Thymus (tissue), 11 donors: ENCODE measurements around the gene FAM114A1. TPM values are rescaled to one million over a fixed set of nuclear protein-coding genes. Genes with fewer than 3 reads are reported as not detected.

ENCODE experiments used
- DNase-seq, 9 donors: peaks; one replicate each; pipeline ENCODE4 v3.0.0-alpha.2; 2013; ENCODE audit warnings: low spot score in 9 of 9, low read depth in 6 of 9, missing footprints in 1 of 9
- H3K27ac ChIP-seq, 2 donors: one replicate each; pipeline ENCODE4 v1.5.1; 2013; ENCODE audit warnings: control low read depth in 1 of 2, low read depth in 1 of 2, low read length in 1 of 2, mild to moderate bottlenecking in 1 of 2, moderate library complexity in 1 of 2
- H3K27me3 ChIP-seq, 2 donors: one replicate each; pipeline ENCODE4 v1.5.1; 2013; ENCODE audit warnings: low read length in 1 of 2; ENCODE audit not compliant: control insufficient read depth in 2 of 2, insufficient read depth in 1 of 2
- H3K36me3 ChIP-seq, 2 donors: one replicate each; pipeline ENCODE4 v1.5.1; 2013; ENCODE audit warnings: low read length in 1 of 2, mild to moderate bottlenecking in 1 of 2, moderate library complexity in 1 of 2; ENCODE audit not compliant: control insufficient read depth in 2 of 2, insufficient read depth in 2 of 2
- H3K4me1 ChIP-seq, 2 donors: one replicate each; pipeline ENCODE4 v1.5.1; 2013; ENCODE audit warnings: low read length in 2 of 2; ENCODE audit not compliant: control insufficient read depth in 2 of 2, insufficient read depth in 2 of 2
- H3K4me3 ChIP-seq, 2 donors: one replicate each; pipeline ENCODE4 v1.5.1; 2013; ENCODE audit warnings: low read length in 2 of 2, control low read depth in 1 of 2, mild to moderate bottlenecking in 1 of 2
- H3K9me3 ChIP-seq, 2 donors: one replicate each; pipeline ENCODE4 v1.5.1; 2013; ENCODE audit warnings: low read length in 1 of 2, mild to moderate bottlenecking in 1 of 2; ENCODE audit not compliant: control insufficient read depth in 2 of 2, insufficient read depth in 1 of 2
- WGBS: extraction: QIAGEN DNeasy Blood & Tissue Kit; methylation state at CpG from one replicate; pipeline ENCODE4 v1.1.7; 2013; 5-methylcytosine and 5-hydroxymethylcytosine counted together
- polyA plus RNA-seq: library from polyadenylated mRNA; stranded (reverse); fragments of 200-250 nt; gene quantifications from one replicate; pipeline ENCODE4 v1.2.3, GENCODE V29; 2013
- total RNA-seq: library from RNA; stranded (reverse); fragments of 120-200 nt; gene quantifications from one replicate; pipeline ENCODE4 v1.2.4, GENCODE V29; 2013
- donor health status: healthy.

The FAM114A1 gene
- total and polyA plus RNA-seq, 2 donors, result 5.9 to 7.3 TPM

DNA sequence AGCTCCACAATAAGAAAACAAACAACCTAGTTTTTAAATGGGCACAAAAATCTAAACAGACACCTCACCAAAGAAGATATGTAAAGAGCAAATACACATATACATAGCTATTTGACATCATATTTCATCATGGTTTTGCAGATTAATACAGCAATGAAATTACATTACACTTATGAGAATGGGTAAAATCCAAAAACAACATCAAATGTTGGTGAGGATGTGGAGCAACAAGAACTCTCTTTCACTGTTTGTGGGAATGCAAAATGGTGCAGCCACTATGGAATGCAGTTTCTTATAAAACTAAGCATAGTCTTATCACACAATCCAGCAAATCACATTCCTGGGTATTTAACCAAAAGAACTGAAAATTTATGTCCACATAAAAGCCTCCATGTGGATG lies 36.0 kb upstream of the FAM114A1 start:
- Histone ChIP-seq H3K27me3 (no peaks in the 10 kb centered on the region), H3K9me3 (peaks cover 0 to 3% of the 10 kb centered on the region in 2 donors), H3K36me3 (no peaks in the 10 kb centered on the region), H3K4me1 (no peaks in the 10 kb centered on the region), H3K4me3 (no peak overlapping the region), H3K27ac (no peak overlapping the region)
- no peak for DNase-seq

DNA sequence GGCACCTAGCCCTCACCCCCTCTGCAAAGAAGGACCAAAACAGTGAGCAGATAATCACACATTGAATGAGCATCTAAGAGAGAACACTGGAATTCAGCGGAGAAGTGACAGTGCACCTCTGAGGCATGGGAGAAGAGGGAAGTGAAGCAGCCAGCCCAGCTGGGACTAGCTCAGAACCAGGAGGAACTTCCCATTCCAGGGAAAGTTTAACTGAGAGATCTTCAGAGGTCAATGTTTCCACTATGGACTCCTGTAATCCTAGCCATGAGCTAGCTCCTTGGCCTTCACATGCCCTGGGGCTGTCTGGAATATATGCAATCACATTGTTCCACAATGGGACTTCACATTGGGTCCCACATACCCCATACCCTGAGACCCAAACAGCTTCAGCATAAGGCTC lies 35.4 kb upstream of the FAM114A1 start:
- no peak overlapping the region for H3K27ac ChIP-seq
- no peaks in the 10 kb centered on the region for H3K4me1 ChIP-seq
- no peak overlapping the region for H3K4me3 ChIP-seq
- no peaks in the 10 kb centered on the region for H3K36me3 ChIP-seq
- no peaks in the 10 kb centered on the region for H3K27me3 ChIP-seq
- H3K9me3 ChIP-seq, result peaks cover 0 to 3% of the 10 kb centered on the region in 2 donors
- 98% methylated on average over 1 of the region's 1 CpG for WGBS
- DNase-seq, result no peak

DNA sequence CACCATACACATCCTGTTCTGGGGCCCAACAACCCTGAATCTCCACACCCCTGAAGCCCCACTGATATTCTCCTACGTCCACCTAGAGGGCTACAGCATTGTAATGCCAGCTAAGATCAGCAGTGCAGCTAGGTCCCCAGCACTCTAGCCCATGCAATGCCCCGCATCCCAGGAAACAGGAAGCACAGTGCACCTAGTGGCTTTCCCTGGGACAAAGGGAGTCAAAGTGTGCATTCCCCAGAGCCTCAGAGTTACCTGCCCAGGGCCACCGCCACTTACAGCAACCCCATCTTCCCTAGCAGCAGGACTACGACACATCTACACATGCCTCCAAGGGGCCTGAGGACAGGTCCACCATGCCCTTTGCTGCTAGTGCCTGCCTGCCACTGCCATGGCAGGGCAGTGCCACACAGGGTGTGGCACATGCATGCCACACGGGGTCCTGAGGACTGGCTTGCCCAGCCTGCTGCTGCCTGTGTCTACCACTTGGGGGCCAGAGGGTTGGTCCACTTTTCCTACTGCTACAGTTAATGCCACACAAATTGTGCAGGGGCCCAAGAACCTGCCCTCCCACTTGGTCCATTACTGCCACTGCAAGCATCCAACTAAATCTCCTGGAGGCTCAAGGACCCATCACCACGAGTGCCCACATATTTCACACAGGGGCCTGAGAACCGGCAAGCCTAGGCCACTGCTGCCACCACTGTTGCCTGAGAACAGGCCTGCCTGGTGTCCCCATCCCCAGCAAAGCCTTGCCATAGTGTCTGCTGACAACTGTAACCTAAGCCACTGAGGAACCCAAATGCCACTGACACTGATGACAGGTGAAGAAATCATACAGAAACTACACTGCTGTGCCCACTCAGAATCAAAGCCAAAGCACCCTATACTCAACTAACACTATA lies 34.7 kb upstream of the FAM114A1 start:
- H3K27ac ChIP-seq, result no peak overlapping the region
- no peaks in the 10 kb centered on the region for H3K4me1 ChIP-seq
- H3K9me3 ChIP-seq, result peaks cover 0 to 3% of the 10 kb centered on the region in 2 donors
- H3K4me3 ChIP-seq, result no peak overlapping the region
- DNase-seq, result no peak
- no peaks in the 10 kb centered on the region for H3K27me3 ChIP-seq
- WGBS, result over 99% methylated on average over 7 of the region's 7 CpGs
- no peaks in the 10 kb centered on the region for H3K36me3 ChIP-seq

DNA sequence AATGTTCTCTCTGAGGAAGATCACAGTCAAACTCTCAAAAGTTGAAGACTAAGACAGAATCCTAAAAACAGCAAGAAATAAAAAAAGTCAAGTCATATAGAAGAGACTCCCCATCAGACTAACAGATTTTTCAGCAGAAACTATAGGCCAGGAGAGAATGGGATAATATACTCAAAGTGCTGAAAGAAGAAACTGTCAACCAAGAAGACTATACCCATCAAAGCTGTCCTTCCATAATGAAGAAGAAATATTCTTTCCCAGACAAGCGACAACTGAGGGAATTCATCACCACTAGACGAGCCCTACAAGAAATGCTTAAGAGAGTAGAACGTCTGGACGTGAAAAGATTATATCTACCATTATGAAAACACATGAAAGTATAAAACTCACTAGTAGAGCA lies 33.0 kb upstream of the FAM114A1 start:
- 96% methylated on average over 4 of the region's 4 CpGs for WGBS

DNA sequence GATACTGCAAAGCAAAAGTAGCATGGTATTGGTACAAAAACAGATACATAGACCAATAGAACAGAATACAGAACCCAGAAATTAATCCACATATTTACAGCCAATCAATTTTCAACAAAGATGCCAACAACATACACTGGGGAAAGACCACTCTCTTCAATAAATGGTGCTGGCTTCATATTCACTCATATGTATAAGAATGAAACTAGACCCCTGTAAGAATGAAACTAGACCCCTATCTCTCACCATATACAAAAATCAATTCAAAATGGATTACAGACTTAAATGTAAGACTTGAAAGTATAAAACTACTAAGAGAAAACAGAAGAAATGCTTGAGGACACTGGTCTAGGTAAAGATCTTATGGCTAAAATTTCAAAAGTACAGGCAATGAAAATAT lies 30.3 kb upstream of the FAM114A1 start:
- peaks cover 0 to 3% of the 10 kb centered on the region in 2 donors for H3K9me3 ChIP-seq
- H3K4me3 ChIP-seq, result no peak overlapping the region
- no peaks in the 10 kb centered on the region for H3K4me1 ChIP-seq
- no peaks in the 10 kb centered on the region for H3K36me3 ChIP-seq
- H3K27ac ChIP-seq, result no peak overlapping the region
- no peak for DNase-seq
- H3K27me3 ChIP-seq, result no peaks in the 10 kb centered on the region

More for the DNA sequence above, 33.0 kb upstream of the FAM114A1 start:
- Histone ChIP-seq H3K4me1 (no peaks in the 10 kb centered on the region), H3K27ac (no peak overlapping the region), H3K27me3 (no peaks in the 10 kb centered on the region), H3K36me3 (no peaks in the 10 kb centered on the region), H3K4me3 (no peak overlapping the region), H3K9me3 (peaks cover 0 to 3% of the 10 kb centered on the region in 2 donors)
- no peak for DNase-seq

DNA sequence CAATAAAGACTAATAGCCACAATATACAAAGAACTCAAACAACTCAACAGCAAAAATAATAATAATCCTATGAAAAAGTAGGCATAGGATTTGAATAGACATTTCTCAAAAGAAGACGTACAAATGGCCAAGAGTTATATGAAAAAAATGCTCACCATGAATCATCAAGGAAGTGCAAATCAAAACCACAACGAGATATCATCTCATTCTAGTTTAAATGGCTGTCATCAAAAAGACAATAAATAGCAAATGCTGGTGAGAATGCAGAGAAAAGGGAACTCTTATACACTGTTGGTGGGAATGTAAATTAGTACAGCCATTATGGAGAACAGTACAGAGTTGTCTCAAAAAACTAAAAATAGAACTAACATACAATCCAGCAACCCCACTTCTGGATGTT lies 29.8 kb upstream of the FAM114A1 start:
- H3K36me3 ChIP-seq, result no peaks in the 10 kb centered on the region
- H3K27ac ChIP-seq, result no peak overlapping the region
- peaks cover 0 to 1% of the 10 kb centered on the region in 2 donors for H3K9me3 ChIP-seq
- no peaks in the 10 kb centered on the region for H3K4me1 ChIP-seq
- H3K4me3 ChIP-seq, result no peak overlapping the region
- H3K27me3 ChIP-seq, result no peaks in the 10 kb centered on the region
- 10% methylated on average over 2 of the region's 2 CpGs for WGBS
- no peak for DNase-seq

DNA sequence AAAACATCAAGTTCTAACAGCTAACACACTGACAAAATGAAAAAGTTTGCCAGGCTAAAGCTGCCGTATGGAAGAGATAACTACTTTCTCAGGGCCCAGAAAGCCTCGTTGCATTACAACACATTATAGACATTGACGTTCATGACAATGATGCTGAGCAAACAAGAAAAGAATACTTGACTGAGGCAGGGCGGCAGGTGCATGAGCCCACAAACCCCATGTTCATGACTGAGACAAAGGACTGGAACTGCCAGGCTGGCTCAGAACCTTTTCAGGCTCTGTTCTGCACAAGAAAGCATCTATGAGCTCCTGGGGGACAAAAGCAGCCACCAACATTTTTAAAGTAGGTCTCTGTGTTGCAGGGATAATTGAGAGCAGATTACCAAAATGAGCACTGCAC lies 24.6 kb upstream of the FAM114A1 start:
- no peak for DNase-seq
- Histone ChIP-seq H3K36me3 (no peaks in the 10 kb centered on the region), H3K4me3 (no peak overlapping the region), H3K27ac (no peak overlapping the region), H3K4me1 (no peaks in the 10 kb centered on the region), H3K9me3 (peaks cover 0 to 3% of the 10 kb centered on the region in 2 donors), H3K27me3 (no peaks in the 10 kb centered on the region)
- 89% methylated on average over 4 of the region's 4 CpGs for WGBS

DNA sequence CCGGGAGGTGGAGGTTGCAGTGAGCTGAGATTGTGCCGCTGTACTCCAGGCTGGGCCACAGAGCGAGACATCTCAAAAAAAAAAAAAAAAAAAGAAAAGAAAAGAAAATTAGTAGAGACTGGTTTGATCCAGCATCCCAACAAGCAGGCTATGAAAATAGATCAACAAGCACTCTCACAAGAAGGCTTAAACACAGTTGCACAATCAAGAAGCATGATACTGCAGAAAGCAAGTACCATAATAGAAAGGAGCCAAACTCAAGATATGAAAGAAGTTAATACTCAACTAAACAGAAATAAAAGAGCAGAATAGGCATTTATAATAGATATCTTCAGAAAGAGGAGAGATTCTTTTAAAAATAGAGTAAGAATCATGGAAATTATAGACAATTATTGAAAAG lies 21.6 kb upstream of the FAM114A1 start:
- no peaks in the 10 kb centered on the region for H3K27me3 ChIP-seq
- WGBS, result 81% methylated on average over 3 of the region's 3 CpGs
- no peaks in the 10 kb centered on the region for H3K36me3 ChIP-seq
- peaks cover 0 to 3% of the 10 kb centered on the region in 2 donors for H3K9me3 ChIP-seq
- H3K27ac ChIP-seq, result no peak overlapping the region
- no peak for DNase-seq
- no peak overlapping the region for H3K4me3 ChIP-seq
- H3K4me1 ChIP-seq, result no peaks in the 10 kb centered on the region

DNA sequence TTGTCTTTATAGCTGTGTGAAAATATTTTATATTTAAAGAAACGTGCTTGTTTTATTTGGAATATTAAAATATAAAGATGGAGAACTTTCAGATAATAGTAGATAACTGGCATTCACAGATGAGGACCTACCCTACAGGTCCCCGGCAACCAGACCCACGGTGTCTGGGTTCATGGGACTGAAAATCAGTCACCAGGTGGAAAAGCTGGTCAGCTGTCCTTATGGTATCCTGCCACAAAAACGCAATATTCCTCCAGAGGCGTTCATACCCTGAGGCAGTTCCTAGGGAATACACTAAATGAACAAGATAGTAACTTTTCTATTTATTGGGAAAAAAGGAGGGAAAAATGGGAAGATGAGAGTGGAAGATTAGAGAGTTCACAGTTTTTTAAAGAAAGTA lies 12.1 kb upstream of the FAM114A1 start:
- Histone ChIP-seq H3K4me3 (no peak overlapping the region), H3K36me3 (no peaks in the 10 kb centered on the region), H3K4me1 (peaks cover 0 to 15% of the 10 kb centered on the region in 2 donors), H3K27ac (no peak overlapping the region), H3K27me3 (no peaks in the 10 kb centered on the region), H3K9me3 (no peaks in the 10 kb centered on the region)
- WGBS, result 88% methylated on average over 5 of the region's 5 CpGs
- DNase-seq, result no peak
